Fibroblast of lung (primary cell): ENCODE measurements around the gene DNAJC3.

Source experiments
- EZH2 ChIP-seq: IDR thresholded peaks from 2 replicates; pipeline ENCODE4 v1.5.1; 2012; ENCODE audit warnings: low read length, control low read depth, mild to moderate bottlenecking; ENCODE audit errors: missing control alignments
- TF ChIP-seq, protein P1 (sequence below), 2 donors: IDR thresholded peaks in 1 of 2; conservative IDR thresholded peaks in 1 of 2; 1 replicate in 1 of 2; 2 replicates in 1 of 2; pipeline ENCODE4 v1.5.1; 2011 to 2012; ENCODE audit warnings: low read length in 2 of 2, control low read depth in 1 of 2, inconsistent platforms in 1 of 2, low read depth in 1 of 2, mild to moderate bottlenecking in 1 of 2

DNA sequence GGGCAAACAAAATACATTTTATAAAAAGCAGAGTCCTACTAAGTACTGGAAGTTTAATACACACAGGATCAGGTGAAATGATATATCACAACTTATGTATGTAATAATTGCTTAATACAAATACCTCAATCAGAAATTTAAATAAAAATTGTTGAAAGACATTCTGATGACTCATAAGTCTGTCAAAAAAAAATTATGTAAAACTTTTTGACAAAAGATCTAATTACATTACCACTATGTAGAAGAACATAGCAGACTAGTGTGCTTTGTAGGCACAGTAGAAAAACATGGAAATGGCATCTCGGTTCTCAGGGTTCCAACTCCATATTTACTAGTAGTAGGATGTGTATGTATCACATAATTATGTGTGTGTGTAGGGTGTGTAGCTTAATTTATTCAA lies 156.2 kb downstream of the DNAJC3 start:
- no peak for TF ChIP-seq EZH2
- TF ChIP-seq, protein P1, sequence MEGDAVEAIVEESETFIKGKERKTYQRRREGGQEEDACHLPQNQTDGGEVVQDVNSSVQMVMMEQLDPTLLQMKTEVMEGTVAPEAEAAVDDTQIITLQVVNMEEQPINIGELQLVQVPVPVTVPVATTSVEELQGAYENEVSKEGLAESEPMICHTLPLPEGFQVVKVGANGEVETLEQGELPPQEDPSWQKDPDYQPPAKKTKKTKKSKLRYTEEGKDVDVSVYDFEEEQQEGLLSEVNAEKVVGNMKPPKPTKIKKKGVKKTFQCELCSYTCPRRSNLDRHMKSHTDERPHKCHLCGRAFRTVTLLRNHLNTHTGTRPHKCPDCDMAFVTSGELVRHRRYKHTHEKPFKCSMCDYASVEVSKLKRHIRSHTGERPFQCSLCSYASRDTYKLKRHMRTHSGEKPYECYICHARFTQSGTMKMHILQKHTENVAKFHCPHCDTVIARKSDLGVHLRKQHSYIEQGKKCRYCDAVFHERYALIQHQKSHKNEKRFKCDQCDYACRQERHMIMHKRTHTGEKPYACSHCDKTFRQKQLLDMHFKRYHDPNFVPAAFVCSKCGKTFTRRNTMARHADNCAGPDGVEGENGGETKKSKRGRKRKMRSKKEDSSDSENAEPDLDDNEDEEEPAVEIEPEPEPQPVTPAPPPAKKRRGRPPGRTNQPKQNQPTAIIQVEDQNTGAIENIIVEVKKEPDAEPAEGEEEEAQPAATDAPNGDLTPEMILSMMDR (conservative IDR thresholded peaks at IDR 0.05 in 1 of 2, IDR thresholded peaks at IDR 0.05 in 1 of 2; ENCODE audit: low read depth in 1 of 2, low read length in 2 of 2), result no peak
